A673 (cell line): ENCODE data around the gene VPS8.

Experiments used
- CTCF ChIP-seq: fragments of 300-800, 200-600 bp; sonication (generic); conservative IDR thresholded peaks from 2 replicates; pipeline ENCODE4 v1.5.1; 2017; ENCODE audit warnings: low read depth, mild to moderate bottlenecking, antibody characterized with exemption, low read length, moderate library complexity, mixed read lengths
- EZH2 ChIP-seq: fragments of 200-600 bp; sonication (generic); IDR thresholded peaks from 2 replicates; pipeline ENCODE4 v1.6.1; 2017; ENCODE audit warnings: borderline replicate concordance, low read depth, mild to moderate bottlenecking, mixed read lengths, antibody characterized with exemption, low read length; ENCODE audit not compliant: poor library complexity, severe bottlenecking

GRCh38 chr3:184823990-184824389, 12.0 kb downstream of the VPS8 start:
- TF ChIP-seq CTCF = no peak
- TF ChIP-seq EZH2 = no peak
